Keratinocyte (primary cell): ENCODE data around the gene ZBTB40. TPM values are rescaled to one million over a fixed set of nuclear protein-coding genes. Genes with fewer than 3 reads are reported as not detected.

Experiments used
- DNase-seq: peaks from one replicate; pipeline ENCODE4 v3.0.0-alpha.2; 2011; ENCODE audit warnings: low read depth, missing footprints, low spot score
- FAIRE-seq: peaks from 2 replicates; lab custom pipeline; 2011; peaks lifted over from hg19 to GRCh38; lab: Jason Lieb, UNC
- H2AFZ ChIP-seq: 2 replicates; pipeline ENCODE4 v1.6.0; 2012; ENCODE audit warnings: low read length, control low read depth, inconsistent platforms; ENCODE audit not compliant: control insufficient read depth
- H3K27ac ChIP-seq: 2 replicates; pipeline ENCODE4 v1.5.1; 2011; ENCODE audit warnings: low read length; ENCODE audit not compliant: control insufficient read depth, insufficient read depth
- H3K27me3 ChIP-seq: 3 replicates; pipeline ENCODE4 v1.6.0; 2011; ENCODE audit warnings: low read length; ENCODE audit not compliant: control insufficient read depth, insufficient read depth; ENCODE audit errors: extremely low read depth
- H3K36me3 ChIP-seq, 2 experiments: 2 replicates in 1 of 2; 3 replicates in 1 of 2; pipeline ENCODE4 v1.5.1; 2011; ENCODE audit warnings: low read length in 2 of 2, mild to moderate bottlenecking in 1 of 2; ENCODE audit not compliant: control insufficient read depth in 2 of 2, insufficient read depth in 2 of 2; ENCODE audit errors: extremely low read depth in 1 of 2
- H3K4me1 ChIP-seq: 3 replicates; pipeline ENCODE4 v1.5.1; 2011; ENCODE audit warnings: low read length; ENCODE audit not compliant: control insufficient read depth, insufficient read depth; ENCODE audit errors: extremely low read depth
- H3K4me2 ChIP-seq: 3 replicates; pipeline ENCODE4 v1.6.0; 2011; ENCODE audit warnings: low read depth, low read length; ENCODE audit not compliant: control insufficient read depth, insufficient read depth; ENCODE audit errors: extremely low read depth
- H3K4me3 ChIP-seq, 3 experiments: fragments of 200-600 bp in 1 of 3; sonication (generic) in 1 of 3; 2 replicates in 2 of 3; 3 replicates in 1 of 3; pipeline ENCODE4 v1.5.1; 2011 to 2016; ENCODE audit warnings: low read length in 3 of 3, mild to moderate bottlenecking in 3 of 3, control low read depth in 2 of 3, inconsistent platforms in 1 of 3, low read depth in 1 of 3, mixed read lengths in 1 of 3, mixed run types in 1 of 3, moderate library complexity in 1 of 3; ENCODE audit not compliant: control insufficient read depth in 2 of 3, insufficient read depth in 2 of 3; ENCODE audit errors: extremely low read depth in 1 of 3
- H3K79me2 ChIP-seq: 2 replicates; pipeline ENCODE4 v1.6.0; 2012; ENCODE audit warnings: low read length; ENCODE audit not compliant: control insufficient read depth, insufficient read depth
- H3K9ac ChIP-seq: 3 replicates; pipeline ENCODE4 v1.6.0; 2011; ENCODE audit warnings: low read length; ENCODE audit not compliant: control insufficient read depth, insufficient read depth; ENCODE audit errors: extremely low read depth
- H3K9me1 ChIP-seq: 3 replicates; pipeline ENCODE4 v1.6.0; 2011; ENCODE audit warnings: low read length; ENCODE audit not compliant: control insufficient read depth, insufficient read depth; ENCODE audit errors: extremely low read depth
- H3K9me3 ChIP-seq: 2 replicates; pipeline ENCODE4 v1.5.1; 2012; ENCODE audit warnings: low read depth, low read length; ENCODE audit not compliant: control insufficient read depth
- H4K20me1 ChIP-seq: 3 replicates; pipeline ENCODE4 v1.6.0; 2011; ENCODE audit warnings: low read length; ENCODE audit not compliant: control insufficient read depth, insufficient read depth; ENCODE audit errors: extremely low read depth
- EZH2 ChIP-seq: IDR thresholded peaks from one replicate; pipeline ENCODE4 v1.6.1; 2012; ENCODE audit warnings: inconsistent platforms, mild to moderate bottlenecking, low read length, moderate library complexity
- dilution Hi-C: fragments of 300-500 bp; cut with MboI; formaldehyde crosslinking; loops from one replicate; pipeline ENCODE4 v1.7.0; 2020; ENCODE audit warnings: low sequenced_read_pairs; ENCODE audit not compliant: extremely low pct_ligation_motif_present
- polyA plus RNA-seq, 5 experiments: library from polyadenylated mRNA; depleted of rRNA in 3 of 5; stranded (reverse) in 3 of 5; stranded (forward) in 1 of 5; unstranded in 1 of 5; fragments of >200 nt; gene quantifications; 1 replicate in 1 of 5; 2 replicates in 3 of 5; 3 replicates in 1 of 5; pipeline versions ENCODE4 v1.2.1 to v1.2.3, GENCODE V29; 2011 to 2012; ENCODE audit warnings: missing spikeins in 2 of 5, low read depth in 1 of 5, low replicate concordance in 1 of 5
- TF ChIP-seq, protein P1 (sequence below), 3 experiments: IDR thresholded peaks in 1 of 3; conservative IDR thresholded peaks in 1 of 3; optimal IDR thresholded peaks in 1 of 3; 2 replicates in 2 of 3; 3 replicates in 1 of 3; pipeline versions ENCODE3 to v1.5.1; 2011; ENCODE audit warnings: low read length in 3 of 3, mild to moderate bottlenecking in 3 of 3, moderate library complexity in 2 of 3, control low read depth in 1 of 3, inconsistent platforms in 1 of 3; ENCODE audit not compliant: insufficient read depth in 2 of 3; ENCODE audit errors: extremely low read depth in 1 of 3

Gene ZBTB40
- polyA plus RNA-seq, 1 donor (not counting 4 experiments of a cell fraction or from before 2014, with no cell fraction given): 5.0 TPM

DNA sequence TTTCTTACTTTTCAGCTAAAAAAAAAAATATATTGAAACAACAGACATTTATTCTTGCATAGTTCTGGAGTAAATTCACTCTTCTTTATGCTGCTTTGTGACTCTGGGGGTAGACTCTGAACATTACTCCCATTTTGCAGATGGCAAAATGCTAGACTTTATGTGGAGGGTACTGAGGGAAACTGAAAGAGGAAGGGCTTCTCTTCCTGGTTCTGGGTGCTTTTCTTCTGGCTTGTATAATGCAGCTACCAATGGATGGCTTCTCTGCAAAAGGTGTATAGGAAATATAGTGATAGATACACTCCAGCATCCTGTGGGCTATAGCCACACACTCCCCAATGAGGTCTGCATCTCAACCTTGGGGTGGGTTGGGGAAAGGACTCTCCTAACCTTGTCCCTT is 19.7 kb upstream of the ZBTB40 start:
- dilution Hi-C loops: no loop called here
- FAIRE-seq (no peak), DNase-seq (no peak)
- TF ChIP-seq, protein P1, sequence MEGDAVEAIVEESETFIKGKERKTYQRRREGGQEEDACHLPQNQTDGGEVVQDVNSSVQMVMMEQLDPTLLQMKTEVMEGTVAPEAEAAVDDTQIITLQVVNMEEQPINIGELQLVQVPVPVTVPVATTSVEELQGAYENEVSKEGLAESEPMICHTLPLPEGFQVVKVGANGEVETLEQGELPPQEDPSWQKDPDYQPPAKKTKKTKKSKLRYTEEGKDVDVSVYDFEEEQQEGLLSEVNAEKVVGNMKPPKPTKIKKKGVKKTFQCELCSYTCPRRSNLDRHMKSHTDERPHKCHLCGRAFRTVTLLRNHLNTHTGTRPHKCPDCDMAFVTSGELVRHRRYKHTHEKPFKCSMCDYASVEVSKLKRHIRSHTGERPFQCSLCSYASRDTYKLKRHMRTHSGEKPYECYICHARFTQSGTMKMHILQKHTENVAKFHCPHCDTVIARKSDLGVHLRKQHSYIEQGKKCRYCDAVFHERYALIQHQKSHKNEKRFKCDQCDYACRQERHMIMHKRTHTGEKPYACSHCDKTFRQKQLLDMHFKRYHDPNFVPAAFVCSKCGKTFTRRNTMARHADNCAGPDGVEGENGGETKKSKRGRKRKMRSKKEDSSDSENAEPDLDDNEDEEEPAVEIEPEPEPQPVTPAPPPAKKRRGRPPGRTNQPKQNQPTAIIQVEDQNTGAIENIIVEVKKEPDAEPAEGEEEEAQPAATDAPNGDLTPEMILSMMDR (optimal IDR thresholded peaks at IDR 0.05 in 1 of 3, IDR thresholded peaks at IDR 0.05 in 1 of 3, conservative IDR thresholded peaks at IDR 0.05 in 1 of 3; ENCODE audit: extremely low read depth in 1 of 3, insufficient read depth in 2 of 3, low read length in 3 of 3): no peak
- no peak for TF ChIP-seq EZH2
- no peak overlapping the region for H2AFZ ChIP-seq
- H3K27me3 ChIP-seq: no peaks in the 10 kb centered on the region
- no peaks in the 10 kb centered on the region for H3K79me2 ChIP-seq
- no peaks in the 10 kb centered on the region for H3K9me3 ChIP-seq
- no peaks in the 10 kb centered on the region for H3K36me3 ChIP-seq
- H3K4me1 ChIP-seq: no peaks in the 10 kb centered on the region
- H3K9me1 ChIP-seq: no peaks in the 10 kb centered on the region
- H3K4me2 ChIP-seq: no peak overlapping the region
- H4K20me1 ChIP-seq: no peaks in the 10 kb centered on the region
- H3K27ac ChIP-seq: no peak overlapping the region
- no peak overlapping the region for H3K4me3 ChIP-seq
- H3K9ac ChIP-seq: no peak overlapping the region

GRCh38 chr1:22434717-22435116 is 16.9 kb upstream of the ZBTB40 start:
- no peak overlapping the region for H2AFZ ChIP-seq
- FAIRE-seq (no peak), DNase-seq (no peak)
- no peaks in the 10 kb centered on the region for H3K27me3 ChIP-seq
- dilution Hi-C loops: no loop called here
- no peak overlapping the region for H3K4me2 ChIP-seq
- H3K4me1 ChIP-seq: no peaks in the 10 kb centered on the region
- H3K9me1 ChIP-seq: no peaks in the 10 kb centered on the region
- no peak overlapping the region for H3K4me3 ChIP-seq
- TF ChIP-seq, protein P1 (optimal IDR thresholded peaks at IDR 0.05 in 1 of 3, IDR thresholded peaks at IDR 0.05 in 1 of 3, conservative IDR thresholded peaks at IDR 0.05 in 1 of 3; ENCODE audit: extremely low read depth in 1 of 3, insufficient read depth in 2 of 3, low read length in 3 of 3): no peak
- TF ChIP-seq EZH2: no peak
- H3K9me3 ChIP-seq: no peaks in the 10 kb centered on the region
- H4K20me1 ChIP-seq: no peaks in the 10 kb centered on the region
- H3K36me3 ChIP-seq: no peaks in the 10 kb centered on the region
- H3K9ac ChIP-seq: no peak overlapping the region
- H3K79me2 ChIP-seq: no peaks in the 10 kb centered on the region
- no peak overlapping the region for H3K27ac ChIP-seq
